ENCODE results near the gene CDC20. TPM values are rescaled to one million over a fixed set of nuclear protein-coding genes. Genes with fewer than 3 reads are reported as not detected.

The CDC20 gene
- total RNA-seq, 1 donor from 2014 or later: 22.5 TPM

DNA sequence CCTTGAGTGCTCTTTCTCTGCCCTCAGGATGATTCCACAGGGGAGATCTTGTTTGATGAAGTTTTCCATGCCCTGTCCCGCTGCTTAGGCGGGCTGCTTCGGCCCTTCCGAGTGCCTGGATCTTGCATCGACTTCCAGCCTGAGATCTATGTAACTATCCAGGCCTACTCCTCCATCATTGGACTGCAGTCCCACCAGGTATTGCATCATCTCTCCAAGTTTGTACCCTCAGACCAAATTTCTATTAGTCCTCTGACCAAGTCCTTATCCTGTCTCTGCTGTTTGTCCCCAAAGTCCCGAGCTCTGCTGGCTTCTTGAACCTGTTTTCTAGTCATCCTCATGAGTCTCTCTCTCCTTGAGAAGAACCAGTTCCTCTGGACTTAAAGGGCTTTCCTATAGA lies 45.6 kb downstream of the CDC20 start:
- H3K27ac Mint-ChIP-seq (ENCODE audit: unreplicated experiment): no peak overlapping the region
- TF ChIP-seq, protein P1, sequence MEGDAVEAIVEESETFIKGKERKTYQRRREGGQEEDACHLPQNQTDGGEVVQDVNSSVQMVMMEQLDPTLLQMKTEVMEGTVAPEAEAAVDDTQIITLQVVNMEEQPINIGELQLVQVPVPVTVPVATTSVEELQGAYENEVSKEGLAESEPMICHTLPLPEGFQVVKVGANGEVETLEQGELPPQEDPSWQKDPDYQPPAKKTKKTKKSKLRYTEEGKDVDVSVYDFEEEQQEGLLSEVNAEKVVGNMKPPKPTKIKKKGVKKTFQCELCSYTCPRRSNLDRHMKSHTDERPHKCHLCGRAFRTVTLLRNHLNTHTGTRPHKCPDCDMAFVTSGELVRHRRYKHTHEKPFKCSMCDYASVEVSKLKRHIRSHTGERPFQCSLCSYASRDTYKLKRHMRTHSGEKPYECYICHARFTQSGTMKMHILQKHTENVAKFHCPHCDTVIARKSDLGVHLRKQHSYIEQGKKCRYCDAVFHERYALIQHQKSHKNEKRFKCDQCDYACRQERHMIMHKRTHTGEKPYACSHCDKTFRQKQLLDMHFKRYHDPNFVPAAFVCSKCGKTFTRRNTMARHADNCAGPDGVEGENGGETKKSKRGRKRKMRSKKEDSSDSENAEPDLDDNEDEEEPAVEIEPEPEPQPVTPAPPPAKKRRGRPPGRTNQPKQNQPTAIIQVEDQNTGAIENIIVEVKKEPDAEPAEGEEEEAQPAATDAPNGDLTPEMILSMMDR (IDR thresholded peaks at IDR 0.05; ENCODE audit: partially characterized antibody, unreplicated experiment): no peak
- no peak for DNase-seq
- peaks cover 3% of the 10 kb centered on the region for H3K9me3 Mint-ChIP-seq (ENCODE audit: unreplicated experiment)
- no peak overlapping the region for H3K4me3 Mint-ChIP-seq (ENCODE audit: unreplicated experiment)
- H3K27me3 Mint-ChIP-seq (ENCODE audit: unreplicated experiment): peaks cover 6% of the 10 kb centered on the region
- H3K36me3 Mint-ChIP-seq (ENCODE audit: unreplicated experiment): peaks cover 15% of the 10 kb centered on the region
- no peaks in the 10 kb centered on the region for H3K4me1 Mint-ChIP-seq (ENCODE audit: low read depth, unreplicated experiment)

DNA sequence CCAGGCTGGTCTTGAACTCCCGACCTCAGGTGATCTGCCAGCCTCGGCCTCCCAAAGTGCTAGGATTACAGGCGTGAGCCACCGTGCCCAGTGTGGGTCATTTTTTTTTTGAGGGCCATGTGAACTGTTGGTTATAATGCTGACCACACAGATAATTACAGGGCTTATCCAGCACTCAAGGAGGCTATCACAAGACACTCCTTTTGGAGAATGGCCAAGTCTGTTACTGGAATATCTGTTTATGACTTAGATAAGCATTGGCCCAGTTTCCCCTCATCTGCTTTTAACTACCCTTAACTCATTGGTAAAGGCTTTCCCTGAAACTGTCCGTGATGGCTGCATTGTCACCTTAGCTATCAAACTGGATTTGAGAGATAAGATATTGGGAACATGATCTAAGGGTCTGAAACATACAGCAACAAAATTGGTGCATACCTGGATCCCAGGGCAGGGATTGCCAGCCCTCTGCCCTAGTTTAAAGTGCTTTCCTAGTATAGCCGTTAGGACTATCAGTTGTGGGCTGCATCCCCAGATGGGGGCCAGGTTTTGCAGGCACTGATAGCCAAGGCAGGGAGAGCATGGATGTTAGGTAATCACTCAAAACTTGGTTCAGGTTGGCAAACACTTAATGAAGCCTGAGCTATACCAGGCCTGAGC lies 46.6 kb downstream of the CDC20 start:
- H3K27ac Mint-ChIP-seq (ENCODE audit: unreplicated experiment): no peak overlapping the region
- H3K4me3 Mint-ChIP-seq (ENCODE audit: unreplicated experiment): no peak overlapping the region
- H3K9me3 Mint-ChIP-seq (ENCODE audit: unreplicated experiment): peaks cover 3% of the 10 kb centered on the region
- DNase-seq: no peak
- peaks cover 15% of the 10 kb centered on the region for H3K36me3 Mint-ChIP-seq (ENCODE audit: unreplicated experiment)
- H3K27me3 Mint-ChIP-seq (ENCODE audit: unreplicated experiment): peaks cover 8% of the 10 kb centered on the region
- TF ChIP-seq, protein P1 (IDR thresholded peaks at IDR 0.05; ENCODE audit: partially characterized antibody, unreplicated experiment): no peak
- no peaks in the 10 kb centered on the region for H3K4me1 Mint-ChIP-seq (ENCODE audit: low read depth, unreplicated experiment)

DNA sequence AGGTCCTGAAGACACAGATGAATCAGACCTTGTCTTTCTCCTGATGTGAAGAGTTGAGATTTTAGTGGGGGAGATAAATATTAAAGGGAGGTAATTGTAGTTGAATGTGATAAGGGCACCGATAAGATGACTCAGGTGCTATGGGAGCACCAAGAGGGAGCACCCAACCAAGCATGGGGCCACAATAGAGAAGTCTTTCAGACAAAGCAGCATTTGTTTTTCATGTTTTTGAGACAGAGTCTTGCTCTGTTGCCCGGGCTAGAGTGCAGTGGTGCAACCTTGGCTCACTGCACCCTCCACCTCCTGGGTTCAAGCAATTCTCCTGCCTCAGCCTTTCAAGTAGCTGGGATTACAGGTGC lies 47.1 kb downstream of the CDC20 start:
- H3K36me3 Mint-ChIP-seq (ENCODE audit: unreplicated experiment): peaks cover 15% of the 10 kb centered on the region
- H3K27me3 Mint-ChIP-seq (ENCODE audit: unreplicated experiment): peaks cover 8% of the 10 kb centered on the region
- TF ChIP-seq, protein P1 (IDR thresholded peaks at IDR 0.05; ENCODE audit: partially characterized antibody, unreplicated experiment): no peak

DNA sequence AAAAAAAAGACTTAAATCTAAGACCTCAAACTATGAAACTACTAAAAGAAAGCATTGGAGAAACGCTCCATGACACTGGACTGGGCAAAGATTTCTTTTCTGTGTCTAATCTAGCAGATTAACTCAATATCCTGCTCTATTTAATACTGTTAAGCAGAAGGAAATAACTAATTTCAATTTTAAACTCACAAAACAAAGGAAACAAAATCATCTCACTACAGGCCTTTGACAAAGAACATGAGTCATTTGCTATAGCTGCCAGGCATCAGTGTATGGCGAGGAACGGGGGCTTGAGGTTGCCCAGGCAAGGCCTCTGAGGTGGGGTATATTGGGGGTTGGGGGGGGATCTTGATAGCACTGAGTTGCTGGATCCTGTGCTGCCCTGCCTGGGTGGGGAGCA lies 51.8 kb downstream of the CDC20 start:
- peaks cover 10% of the 10 kb centered on the region for H3K36me3 Mint-ChIP-seq (ENCODE audit: unreplicated experiment)
- DNase-seq: no peak
- H3K4me3 Mint-ChIP-seq (ENCODE audit: unreplicated experiment): no peak overlapping the region

More for the DNA sequence above, 47.1 kb downstream of the CDC20 start:
- Mint-ChIP-seq H3K4me3 (ENCODE audit: unreplicated experiment) (no peak overlapping the region), H3K27ac (ENCODE audit: unreplicated experiment) (no peak overlapping the region), H3K9me3 (ENCODE audit: unreplicated experiment) (peaks cover 3% of the 10 kb centered on the region), H3K4me1 (ENCODE audit: low read depth, unreplicated experiment) (no peaks in the 10 kb centered on the region)
- DNase-seq: no peak

More for the DNA sequence above, 51.8 kb downstream of the CDC20 start:
- H3K9me3 Mint-ChIP-seq (ENCODE audit: unreplicated experiment): no peaks in the 10 kb centered on the region
- peaks cover 4% of the 10 kb centered on the region for H3K27me3 Mint-ChIP-seq (ENCODE audit: unreplicated experiment)
- H3K4me1 Mint-ChIP-seq (ENCODE audit: low read depth, unreplicated experiment): no peaks in the 10 kb centered on the region
- TF ChIP-seq, protein P1 (IDR thresholded peaks at IDR 0.05; ENCODE audit: partially characterized antibody, unreplicated experiment): no peak
- H3K27ac Mint-ChIP-seq (ENCODE audit: unreplicated experiment): no peak overlapping the region

Small RNA genes within 50 kb of the gene (microRNA-seq; reads per million reads assigned to microRNA genes)
- gene MIR6734 (ENCODE audit: unreplicated experiment): 4.8 reads per million, percentile 31 among the genes with 10 or more reads in this experiment

Other genes with a start within 250 kb of the CDC20 start
- gene EBNA1BP2, start 186.7 kb upstream of the CDC20 start, total RNA-seq (ENCODE audit: unreplicated experiment): 31.3 TPM
- gene CFAP57, start 186.7 kb upstream of the CDC20 start, total RNA-seq (ENCODE audit: unreplicated experiment): 5.0 TPM
- not detected for gene TMEM125, start 89.0 kb upstream of the CDC20 start, total RNA-seq (ENCODE audit: unreplicated experiment)
- not detected for gene C1orf210, start 73.4 kb upstream of the CDC20 start, total RNA-seq (ENCODE audit: unreplicated experiment)
- gene TIE1, start 58.0 kb upstream of the CDC20 start, total RNA-seq (ENCODE audit: unreplicated experiment): 11.3 TPM
- not detected for gene MPL, start 21.2 kb upstream of the CDC20 start, total RNA-seq (ENCODE audit: unreplicated experiment)
- gene ELOVL1, start 9.0 kb downstream of the CDC20 start, total RNA-seq (ENCODE audit: unreplicated experiment): 18.7 TPM
- 39.1 TPM for gene MED8, start 30.8 kb downstream of the CDC20 start, total RNA-seq (ENCODE audit: unreplicated experiment)
- 85.3 TPM for gene SZT2, start 30.9 kb downstream of the CDC20 start, total RNA-seq (ENCODE audit: unreplicated experiment)
- 18.7 TPM for gene HYI, start 95.0 kb downstream of the CDC20 start, total RNA-seq (ENCODE audit: unreplicated experiment)
- gene PTPRF, start 171.9 kb downstream of the CDC20 start, total RNA-seq (ENCODE audit: unreplicated experiment): 171 TPM